H9 (cell line): ENCODE data around the gene PRR14. TPM values are rescaled to one million over a fixed set of nuclear protein-coding genes. Genes with fewer than 3 reads are reported as not detected.

Experiments used
- DNase-seq: peaks from one replicate; pipeline ENCODE4 v3.0.0-alpha.2; 2017
- H2AFZ ChIP-seq: one replicate; pipeline ENCODE4 v1.6.1; 2013; ENCODE audit warnings: mild to moderate bottlenecking, low read length, control low read depth, moderate library complexity
- H2AK5ac ChIP-seq: 2 replicates; pipeline ENCODE4 v1.6.1; 2013; ENCODE audit warnings: low read length, control low read depth, mixed read lengths; ENCODE audit not compliant: insufficient read length
- H2BK120ac ChIP-seq: one replicate; pipeline ENCODE4 v1.6.1; 2013; ENCODE audit warnings: low read depth, mild to moderate bottlenecking, low read length, control low read depth, inconsistent platforms; ENCODE audit not compliant: poor library complexity, severe bottlenecking
- H2BK12ac ChIP-seq: 2 replicates; pipeline ENCODE4 v1.6.1; 2013; ENCODE audit warnings: low read length, control low read depth, mixed read lengths, low read depth; ENCODE audit not compliant: insufficient read length
- H2BK15ac ChIP-seq: 2 replicates; pipeline ENCODE4 v1.6.1; 2013; ENCODE audit warnings: low read depth, low read length, control low read depth
- H2BK20ac ChIP-seq: one replicate; pipeline ENCODE4 v1.6.1; 2013; ENCODE audit warnings: low read depth, mild to moderate bottlenecking, low read length, control low read depth, inconsistent platforms; ENCODE audit not compliant: poor library complexity, severe bottlenecking
- H2BK5ac ChIP-seq: 2 replicates; pipeline ENCODE4 v1.6.1; 2013; ENCODE audit warnings: low read length, control low read depth, mixed read lengths; ENCODE audit not compliant: insufficient read length
- H3K14ac ChIP-seq: 2 replicates; pipeline ENCODE4 v1.6.1; 2013; ENCODE audit warnings: low read length, control low read depth; ENCODE audit not compliant: insufficient read depth
- H3K18ac ChIP-seq: 2 replicates; pipeline ENCODE4 v1.6.1; 2013; ENCODE audit warnings: low read depth, mild to moderate bottlenecking, mixed read lengths, low read length, control low read depth; ENCODE audit not compliant: insufficient read length
- H3K23ac ChIP-seq: 2 replicates; pipeline ENCODE4 v1.6.1; 2013; ENCODE audit warnings: low read length, control low read depth, mixed read lengths, low read depth; ENCODE audit not compliant: insufficient read length
- H3K23me2 ChIP-seq: 2 replicates; pipeline ENCODE4 v1.6.1; 2013; ENCODE audit warnings: low read depth, mild to moderate bottlenecking, mixed read lengths, low read length, control low read depth; ENCODE audit not compliant: insufficient read length, poor library complexity, severe bottlenecking
- H3K27ac ChIP-seq: 2 replicates; pipeline ENCODE4 v1.5.1; 2013; ENCODE audit warnings: low read length, control low read depth, mixed read lengths, low read depth; ENCODE audit not compliant: insufficient read length
- H3K27me3 ChIP-seq: 2 replicates; pipeline ENCODE4 v1.6.1; 2013; ENCODE audit warnings: low read length, control low read depth, inconsistent platforms; ENCODE audit not compliant: insufficient read depth
- H3K4ac ChIP-seq: 2 replicates; pipeline ENCODE4 v1.6.1; 2013; ENCODE audit warnings: low read depth, mild to moderate bottlenecking, control low read depth, inconsistent platforms, low read length, moderate library complexity
- H3K4me1 ChIP-seq: 2 replicates; pipeline ENCODE4 v1.6.1; 2013; ENCODE audit warnings: low read length, control low read depth, inconsistent platforms; ENCODE audit not compliant: insufficient read depth
- H3K4me2 ChIP-seq: 2 replicates; pipeline ENCODE4 v1.6.1; 2013; ENCODE audit warnings: low read length, control low read depth, mixed read lengths; ENCODE audit not compliant: insufficient read length, insufficient read depth
- H3K56ac ChIP-seq: 2 replicates; pipeline ENCODE4 v1.6.1; 2013; ENCODE audit warnings: low read depth, mild to moderate bottlenecking, mixed read lengths, low read length, control low read depth; ENCODE audit not compliant: insufficient read length
- H3K79me1 ChIP-seq: 2 replicates; pipeline ENCODE4 v1.6.1; 2013; ENCODE audit warnings: low read depth, mild to moderate bottlenecking, moderate library complexity, low read length, control low read depth, inconsistent platforms; ENCODE audit not compliant: insufficient read depth, poor library complexity, severe bottlenecking
- H3K79me2 ChIP-seq: 2 replicates; pipeline ENCODE4 v1.6.1; 2013; ENCODE audit warnings: low read length, control low read depth, inconsistent platforms; ENCODE audit not compliant: insufficient read depth
- H3K9ac ChIP-seq: 2 replicates; pipeline ENCODE4 v1.6.1; 2013; ENCODE audit warnings: low read length, control low read depth, mixed read lengths; ENCODE audit not compliant: insufficient read length; ENCODE audit errors: extremely low read depth
- H3K9me3 ChIP-seq: one replicate; pipeline ENCODE4 v1.6.1; 2013; ENCODE audit warnings: low read depth, low read length, inconsistent platforms; ENCODE audit not compliant: control insufficient read depth
- H3T11ph ChIP-seq: one replicate; pipeline ENCODE4 v1.6.1; 2013; ENCODE audit warnings: mild to moderate bottlenecking, low read length, control low read depth, inconsistent platforms
- H4K20me1 ChIP-seq: one replicate; pipeline ENCODE4 v1.6.1; 2013; ENCODE audit not compliant: control insufficient read depth, insufficient read length, insufficient read depth
- H4K5ac ChIP-seq: 2 replicates; pipeline ENCODE4 v1.6.1; 2013; ENCODE audit warnings: low read depth, mild to moderate bottlenecking, mixed read lengths, low read length, control low read depth; ENCODE audit not compliant: insufficient read length
- H4K8ac ChIP-seq: replicated peaks from 2 replicates; pipeline ENCODE4 v1.6.1; 2013; ENCODE audit warnings: low read length, control low read depth, mixed read lengths, low read depth; ENCODE audit not compliant: insufficient read length
- H4K91ac ChIP-seq: 2 replicates; pipeline ENCODE4 v1.6.1; 2013; ENCODE audit warnings: low read depth, mild to moderate bottlenecking, moderate library complexity, mixed read lengths, low read length, control low read depth; ENCODE audit not compliant: insufficient read length
- H3K27ac Mint-ChIP-seq, 3 experiments: 2 replicates in 2 of 3; 3 replicates in 1 of 3; pipeline ENCODE4 v1.8.0; 2020 to 2021; ENCODE audit warnings: mixed read lengths in 3 of 3, mild to moderate bottlenecking in 1 of 3, moderate library complexity in 1 of 3
- H3K27me3 Mint-ChIP-seq: 2 replicates; pipeline ENCODE4 v1.8.0; 2021; ENCODE audit warnings: low read depth, mild to moderate bottlenecking, moderate library complexity, mixed read lengths
- H3K36me3 Mint-ChIP-seq, 3 experiments: 2 replicates in 2 of 3; 3 replicates in 1 of 3; pipeline ENCODE4 v1.8.0; 2020 to 2021; ENCODE audit warnings: low read depth in 3 of 3, mixed read lengths in 3 of 3; ENCODE audit not compliant: insufficient read depth in 1 of 3
- H3K4me1 Mint-ChIP-seq, 2 experiments: 2 replicates each; pipeline ENCODE4 v1.8.0; 2020; ENCODE audit warnings: mixed read lengths in 2 of 2
- H3K4me3 Mint-ChIP-seq, 2 experiments: 2 replicates in 1 of 2; 3 replicates in 1 of 2; pipeline ENCODE4 v1.8.0; 2020 to 2021; ENCODE audit warnings: mild to moderate bottlenecking in 2 of 2, mixed read lengths in 2 of 2, moderate library complexity in 1 of 2
- H3K9me3 Mint-ChIP-seq, 2 experiments: 2 replicates in 1 of 2; 3 replicates in 1 of 2; pipeline ENCODE4 v1.8.0; 2020; ENCODE audit warnings: mild to moderate bottlenecking in 2 of 2, mixed read lengths in 2 of 2, moderate library complexity in 1 of 2
- WGBS: extraction: QIAGEN DNeasy Blood & Tissue Kit; methylation state at CpG from one replicate; pipeline ENCODE4 v1.1.7; 2013; ENCODE audit warnings: missing lambda C conversion rate, low lambda C conversion rate, mixed read lengths; ENCODE audit not compliant: insufficient read length; ENCODE audit errors: extremely low coverage; 5-methylcytosine and 5-hydroxymethylcytosine counted together
- long read RNA-seq: library from polyadenylated mRNA; unstranded; transcript quantifications from one replicate; pipeline ENCODE4 v2.0.0, GENCODE V29; 2020
- total RNA-seq: library from RNA; stranded (reverse); gene quantifications from 2 replicates; pipeline ENCODE4 v1.2.1, GENCODE V29; 2021
- TF ChIP-seq, protein P1 (sequence below): fragments of 200-600 bp; sonication (generic); conservative IDR thresholded peaks from 3 replicates; pipeline ENCODE4 v1.8.0; 2021; ENCODE audit warnings: antibody characterized with exemption, mild to moderate bottlenecking

Gene PRR14
- 11.6 and 13.6 TPM in 2 replicates for total RNA-seq
- long read RNA-seq, transcript PRR14-202 (12 exons, 2,198 nt): major isoform, 5 of 14 reads
- long read RNA-seq, partial matches to known transcripts: 0 of 14 reads
- long read RNA-seq, other reads (novel, unspliced or antisense): 8 of 14 reads

DNA sequence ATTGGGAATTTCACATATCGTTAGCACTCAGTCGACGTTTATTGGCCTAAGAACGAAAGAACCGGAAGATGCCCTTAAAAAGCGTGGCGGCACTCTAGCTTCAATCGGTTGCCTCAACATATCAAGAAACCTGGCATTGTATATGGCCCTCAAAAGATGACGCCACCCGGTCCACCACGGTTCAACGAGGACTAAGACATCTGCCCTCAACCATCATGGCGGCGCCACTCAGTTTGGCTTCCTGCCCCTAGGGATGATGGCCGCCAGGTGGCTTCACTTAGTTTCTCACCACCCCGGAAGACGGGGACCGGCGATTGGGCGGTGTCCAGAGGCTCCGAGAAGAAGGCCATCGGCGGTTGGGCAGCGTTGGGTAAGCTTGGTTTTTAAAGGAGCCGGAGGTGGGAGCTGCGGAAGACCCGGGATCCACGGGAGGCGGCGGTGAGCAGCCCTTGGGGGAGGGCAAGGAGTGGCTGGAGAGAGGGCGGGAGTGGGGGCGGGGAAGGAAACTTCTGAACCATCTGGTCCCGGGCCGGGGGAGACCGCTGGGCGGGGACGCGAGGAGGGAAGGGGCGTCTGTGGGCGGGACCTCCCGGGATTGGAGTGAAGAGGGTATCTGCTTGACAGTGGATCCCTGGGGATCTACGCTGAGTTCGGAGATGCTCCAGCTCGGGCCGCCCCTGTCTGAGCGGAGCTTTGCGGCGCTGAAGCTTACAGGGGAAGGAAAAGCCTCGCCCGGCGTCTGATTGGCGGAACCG, at the start of gene PRR14:
TSS of gene PRR14 (plus strand) at position 592 of the 755 bp plus-strand sequence. CDS start 686 bp downstream, outside the sequence.
- H3K4me3 Mint-ChIP-seq: peak within 1 kb of the TSS; percentile 85 to 93
- Histone ChIP-seq H3K27ac (no peak within 1 kb of the TSS), H3K56ac (no peak within 1 kb of the TSS), H2AFZ (no peak within 1 kb of the TSS), H2BK12ac (no peak within 1 kb of the TSS), H3K14ac (peak within 1 kb of the TSS; percentile 59; the same call in 1 of the 2 replicates), H3K9ac (peak within 1 kb of the TSS; percentile 69), H3T11ph (no peak within 1 kb of the TSS), H4K20me1 (no peaks in the 10 kb centered on the region), H3K27me3 (peaks cover 7% of the 10 kb centered on the region; the same call in 1 of the 2 replicates), H3K9me3 (no peaks in the 10 kb centered on the region), H3K4ac (no peak within 1 kb of the TSS), H4K91ac (peak within 1 kb of the TSS; percentile 60), H2BK5ac (no peak within 1 kb of the TSS), H3K23ac (no peak within 1 kb of the TSS), H4K5ac (peak within 1 kb of the TSS; percentile 63), H2BK120ac (peak within 1 kb of the TSS; percentile 0), H2AK5ac (no peak within 1 kb of the TSS), H3K4me2 (peak within 1 kb of the TSS; percentile 87), H4K8ac (peak within 1 kb of the TSS; percentile 91), H3K23me2 (peaks cover 6% of the 10 kb centered on the region), H3K4me1 (no peaks in the 10 kb centered on the region), H3K79me1 (no peaks in the 10 kb centered on the region), H2BK20ac (no peak within 1 kb of the TSS), H3K79me2 (no peaks in the 10 kb centered on the region), H2BK15ac (no peak within 1 kb of the TSS), H3K18ac (peak within 1 kb of the TSS; percentile 78)
- peaks cover 8 to 12% of the 10 kb centered on the region in 2 experiments; a peak in 3 of 4 replicates for H3K4me1 Mint-ChIP-seq
- H3K36me3 Mint-ChIP-seq: peaks cover 5 to 17% (median 13%) of the 10 kb centered on the region in 3 experiments; a peak in 5 of 7 replicates
- WGBS: no CpG with 5 or more reads among the region's 53 CpGs
- TF ChIP-seq, protein P1, sequence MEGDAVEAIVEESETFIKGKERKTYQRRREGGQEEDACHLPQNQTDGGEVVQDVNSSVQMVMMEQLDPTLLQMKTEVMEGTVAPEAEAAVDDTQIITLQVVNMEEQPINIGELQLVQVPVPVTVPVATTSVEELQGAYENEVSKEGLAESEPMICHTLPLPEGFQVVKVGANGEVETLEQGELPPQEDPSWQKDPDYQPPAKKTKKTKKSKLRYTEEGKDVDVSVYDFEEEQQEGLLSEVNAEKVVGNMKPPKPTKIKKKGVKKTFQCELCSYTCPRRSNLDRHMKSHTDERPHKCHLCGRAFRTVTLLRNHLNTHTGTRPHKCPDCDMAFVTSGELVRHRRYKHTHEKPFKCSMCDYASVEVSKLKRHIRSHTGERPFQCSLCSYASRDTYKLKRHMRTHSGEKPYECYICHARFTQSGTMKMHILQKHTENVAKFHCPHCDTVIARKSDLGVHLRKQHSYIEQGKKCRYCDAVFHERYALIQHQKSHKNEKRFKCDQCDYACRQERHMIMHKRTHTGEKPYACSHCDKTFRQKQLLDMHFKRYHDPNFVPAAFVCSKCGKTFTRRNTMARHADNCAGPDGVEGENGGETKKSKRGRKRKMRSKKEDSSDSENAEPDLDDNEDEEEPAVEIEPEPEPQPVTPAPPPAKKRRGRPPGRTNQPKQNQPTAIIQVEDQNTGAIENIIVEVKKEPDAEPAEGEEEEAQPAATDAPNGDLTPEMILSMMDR: no peak
- DNase-seq: peak; percentile 100
- H3K9me3 Mint-ChIP-seq: no peaks in the 10 kb centered on the region
- peak within 1 kb of the TSS; percentile 93 to 98 (median 97) for H3K27ac Mint-ChIP-seq
- H3K27me3 Mint-ChIP-seq: peaks cover 47% of the 10 kb centered on the region
